Neural progenitor cell (in vitro differentiated cells): Measurements from ENCODE around the gene SIM2. TPM values are rescaled to one million over a fixed set of nuclear protein-coding genes. Genes with fewer than 3 reads are reported as not detected.

ENCODE experiments used
- DNase-seq: peaks from one replicate; pipeline ENCODE4 v3.0.0-alpha.2; 2016; ENCODE audit warnings: low spot score
- H2AFZ ChIP-seq: fragments of 200-600 bp; sonication (generic); replicated peaks from 2 replicates; pipeline ENCODE4 v1.6.1; 2016; ENCODE audit warnings: antibody characterized with exemption
- H3F3A ChIP-seq: fragments of 200-600 bp; sonication (generic); 2 replicates; pipeline ENCODE4 v1.6.1; 2016; ENCODE audit warnings: antibody characterized with exemption, low read depth
- H3K27ac ChIP-seq: fragments of 200-600 bp; sonication (generic); 2 replicates; pipeline ENCODE4 v1.5.1; 2016; ENCODE audit warnings: mild to moderate bottlenecking
- H3K27me3 ChIP-seq: fragments of 200-600 bp; sonication (generic); 2 replicates; pipeline ENCODE4 v1.6.1; 2016; ENCODE audit warnings: mild to moderate bottlenecking, moderate library complexity
- H3K36me3 ChIP-seq: fragments of 200-600 bp; sonication (generic); 2 replicates; pipeline ENCODE4 v1.5.1; 2016
- H3K4me1 ChIP-seq: fragments of 200-600 bp; sonication (generic); 2 replicates; pipeline ENCODE4 v1.6.1; 2016; ENCODE audit warnings: mixed run types
- H3K4me2 ChIP-seq: fragments of 200-600 bp; sonication (generic); 2 replicates; pipeline ENCODE4 v1.6.1; 2016
- H3K4me3 ChIP-seq: fragments of 200-600 bp; sonication (generic); 2 replicates; pipeline ENCODE4 v1.5.1; 2016
- H3K79me2 ChIP-seq: fragments of 200-600 bp; sonication (generic); 2 replicates; pipeline ENCODE4 v1.6.1; 2016; ENCODE audit warnings: low read depth
- H3K9ac ChIP-seq: fragments of 200-600 bp; sonication (generic); 2 replicates; pipeline ENCODE4 v1.6.1; 2016
- H3K9me3 ChIP-seq: fragments of 200-600 bp; sonication (generic); 2 replicates; pipeline ENCODE4 v1.5.1; 2016; ENCODE audit warnings: low read depth
- H4K20me1 ChIP-seq: fragments of 200-600 bp; sonication (generic); 2 replicates; pipeline ENCODE4 v1.6.1; 2016; ENCODE audit warnings: low read depth
- H3K27ac Mint-ChIP-seq: 3 replicates; pipeline ENCODE4 v1.8.0; 2021; ENCODE audit warnings: mixed read lengths
- H3K27me3 Mint-ChIP-seq: 2 replicates; pipeline ENCODE4 v1.8.0; 2022; ENCODE audit warnings: low read depth, mild to moderate bottlenecking, inconsistent platforms, moderate library complexity, mixed read lengths; ENCODE audit not compliant: insufficient read depth
- H3K36me3 Mint-ChIP-seq: 3 replicates; pipeline ENCODE4 v1.8.0; 2021; ENCODE audit warnings: mixed read lengths
- H3K4me1 Mint-ChIP-seq: 3 replicates; pipeline ENCODE4 v1.8.0; 2021; ENCODE audit warnings: mixed read lengths
- H3K4me3 Mint-ChIP-seq: 3 replicates; pipeline ENCODE4 v1.8.0; 2021; ENCODE audit warnings: mild to moderate bottlenecking, moderate library complexity, mixed read lengths
- H3K9me3 Mint-ChIP-seq: 3 replicates; pipeline ENCODE4 v1.8.0; 2020; ENCODE audit warnings: mixed read lengths
- EZH2 ChIP-seq: fragments of 200-600 bp; sonication (generic); IDR thresholded peaks from 2 replicates; pipeline ENCODE4 v1.6.1; 2017; ENCODE audit warnings: antibody characterized with exemption, mild to moderate bottlenecking, moderate library complexity
- EZH2phosphoT487 ChIP-seq: fragments of 200-600 bp; sonication (generic); IDR thresholded peaks from 2 replicates; pipeline ENCODE4 v1.6.1; 2017; ENCODE audit warnings: antibody characterized with exemption
- total RNA-seq: library from RNA; depleted of rRNA; stranded (reverse); fragments of >200 nt; gene quantifications from 2 replicates; pipeline ENCODE4 v1.2.3, GENCODE V29; 2015; ENCODE audit warnings: low replicate concordance
- TF ChIP-seq, protein P1 (sequence below): fragments of 200-600 bp; sonication (generic); IDR thresholded peaks from 2 replicates; pipeline ENCODE4 v1.5.1; 2017; ENCODE audit warnings: antibody characterized with exemption, mild to moderate bottlenecking

Gene SIM2
- total RNA-seq, 1 donor from 2014 or later = not detected

- Histone ChIP-seq H3K27me3 (peaks cover 100% of the 10 kb centered on the region), H3K4me2 (no peak overlapping the region), H2AFZ (no peak overlapping the region), H4K20me1 (peaks cover 97% of the 10 kb centered on the region), H3K36me3 (no peaks in the 10 kb centered on the region), H3F3A (peaks cover 37% of the 10 kb centered on the region), H3K79me2 (no peaks in the 10 kb centered on the region), H3K9me3 (no peaks in the 10 kb centered on the region), H3K27ac (no peak overlapping the region), H3K4me1 (peaks cover 54% of the 10 kb centered on the region), H3K9ac (no peak overlapping the region), H3K4me3 (no peak overlapping the region)
- Mint-ChIP-seq H3K36me3 (no peaks in the 10 kb centered on the region), H3K4me3 (peak overlapping the region; percentile 64), H3K27me3 (peaks cover 80% of the 10 kb centered on the region), H3K27ac (no peak overlapping the region), H3K9me3 (peaks cover 2% of the 10 kb centered on the region), H3K4me1 (peaks cover 30% of the 10 kb centered on the region)
- TF ChIP-seq EZH2phosphoT487 = no peak
- TF ChIP-seq, protein P1, sequence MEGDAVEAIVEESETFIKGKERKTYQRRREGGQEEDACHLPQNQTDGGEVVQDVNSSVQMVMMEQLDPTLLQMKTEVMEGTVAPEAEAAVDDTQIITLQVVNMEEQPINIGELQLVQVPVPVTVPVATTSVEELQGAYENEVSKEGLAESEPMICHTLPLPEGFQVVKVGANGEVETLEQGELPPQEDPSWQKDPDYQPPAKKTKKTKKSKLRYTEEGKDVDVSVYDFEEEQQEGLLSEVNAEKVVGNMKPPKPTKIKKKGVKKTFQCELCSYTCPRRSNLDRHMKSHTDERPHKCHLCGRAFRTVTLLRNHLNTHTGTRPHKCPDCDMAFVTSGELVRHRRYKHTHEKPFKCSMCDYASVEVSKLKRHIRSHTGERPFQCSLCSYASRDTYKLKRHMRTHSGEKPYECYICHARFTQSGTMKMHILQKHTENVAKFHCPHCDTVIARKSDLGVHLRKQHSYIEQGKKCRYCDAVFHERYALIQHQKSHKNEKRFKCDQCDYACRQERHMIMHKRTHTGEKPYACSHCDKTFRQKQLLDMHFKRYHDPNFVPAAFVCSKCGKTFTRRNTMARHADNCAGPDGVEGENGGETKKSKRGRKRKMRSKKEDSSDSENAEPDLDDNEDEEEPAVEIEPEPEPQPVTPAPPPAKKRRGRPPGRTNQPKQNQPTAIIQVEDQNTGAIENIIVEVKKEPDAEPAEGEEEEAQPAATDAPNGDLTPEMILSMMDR = no peak
- TF ChIP-seq EZH2 = no peak
- DNase-seq = no peak
Measured at GRCh38 chr21:36702622-36702968, 3.7 kb downstream of the SIM2 start.

GRCh38 chr21:36703123-36703522 lies 4.2 kb downstream of the SIM2 start:
- Histone ChIP-seq H3F3A (peaks cover 31% of the 10 kb centered on the region), H3K4me3 (no peak overlapping the region), H3K27me3 (peaks cover 100% of the 10 kb centered on the region), H3K9me3 (no peaks in the 10 kb centered on the region), H3K4me2 (no peak overlapping the region), H3K36me3 (no peaks in the 10 kb centered on the region), H3K79me2 (no peaks in the 10 kb centered on the region), H2AFZ (no peak overlapping the region), H3K9ac (no peak overlapping the region), H3K4me1 (peaks cover 59% of the 10 kb centered on the region), H3K27ac (no peak overlapping the region), H4K20me1 (peaks cover 95% of the 10 kb centered on the region)
- no peak for DNase-seq
- H3K9me3 Mint-ChIP-seq = peaks cover 2% of the 10 kb centered on the region
- no peak overlapping the region for H3K4me3 Mint-ChIP-seq
- no peak for TF ChIP-seq EZH2
- TF ChIP-seq, protein P1 = no peak
- TF ChIP-seq EZH2phosphoT487 = no peak
- H3K27me3 Mint-ChIP-seq = peaks cover 79% of the 10 kb centered on the region
- peaks cover 30% of the 10 kb centered on the region for H3K4me1 Mint-ChIP-seq
- H3K27ac Mint-ChIP-seq = no peak overlapping the region
- H3K36me3 Mint-ChIP-seq = no peaks in the 10 kb centered on the region

DNA sequence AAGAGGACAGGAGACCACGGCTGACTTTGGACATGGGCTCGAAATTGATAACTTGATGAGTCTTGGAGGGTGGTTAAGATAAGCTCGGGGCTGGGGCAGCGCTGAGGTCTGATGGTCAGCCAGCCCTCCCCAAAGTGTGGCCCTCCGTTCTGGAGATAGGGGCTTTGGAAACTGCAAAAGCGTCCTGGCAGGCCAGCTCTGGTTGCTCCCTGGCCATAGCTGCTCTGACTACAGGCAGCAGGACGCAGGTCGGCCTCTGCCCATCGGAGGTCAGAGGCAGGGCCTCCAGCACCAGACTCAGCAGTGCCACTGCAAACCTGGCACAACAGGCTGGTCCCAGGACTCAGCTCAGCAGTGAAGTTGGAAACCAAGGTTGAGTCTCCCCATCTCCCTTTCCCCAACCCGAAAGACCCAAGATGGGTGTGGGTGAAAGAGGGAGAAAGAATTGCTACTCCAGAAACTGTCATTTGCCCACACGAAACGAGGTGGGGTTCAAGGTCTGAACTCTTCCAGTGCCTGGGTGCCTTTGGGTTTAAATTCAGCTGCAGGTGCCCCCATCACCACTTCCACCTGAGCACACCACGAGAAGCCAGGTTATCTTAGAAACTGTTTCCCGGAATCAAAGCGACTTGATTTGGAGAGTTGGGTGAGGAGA lies 4.8 kb downstream of the SIM2 start:
- Histone ChIP-seq H3K27ac (no peak overlapping the region), H3K9me3 (no peaks in the 10 kb centered on the region), H3K36me3 (no peaks in the 10 kb centered on the region), H3K4me3 (no peak overlapping the region), H2AFZ (no peak overlapping the region), H3F3A (peaks cover 29% of the 10 kb centered on the region), H3K27me3 (peaks cover 100% of the 10 kb centered on the region), H3K4me2 (no peak overlapping the region), H3K79me2 (no peaks in the 10 kb centered on the region), H4K20me1 (peaks cover 95% of the 10 kb centered on the region), H3K4me1 (peaks cover 58% of the 10 kb centered on the region), H3K9ac (no peak overlapping the region)
- no peak for DNase-seq
- peaks cover 2% of the 10 kb centered on the region for H3K9me3 Mint-ChIP-seq
- TF ChIP-seq, protein P1 = no peak
- TF ChIP-seq EZH2phosphoT487 (no peak), EZH2 (no peak)
- H3K4me3 Mint-ChIP-seq = no peak overlapping the region
- no peak overlapping the region for H3K27ac Mint-ChIP-seq
- H3K4me1 Mint-ChIP-seq = peaks cover 36% of the 10 kb centered on the region
- peaks cover 81% of the 10 kb centered on the region for H3K27me3 Mint-ChIP-seq
- no peaks in the 10 kb centered on the region for H3K36me3 Mint-ChIP-seq
